H1 (cell line): Measurements from ENCODE around the gene SMURF2. TPM values are rescaled to one million over a fixed set of nuclear protein-coding genes. Genes with fewer than 3 reads are reported as not detected.

Experiments used
- CHD2 ChIP-seq: IDR thresholded peaks from 2 replicates; pipeline ENCODE4 v1.6.1; 2012; ENCODE audit warnings: low read length, improper control_type of control experiment
- TCF12 ChIP-seq: IDR thresholded peaks from 2 replicates; pipeline ENCODE4 v1.6.1; 2011; ENCODE audit warnings: low read depth, mild to moderate bottlenecking, low read length
- polyA plus RNA-seq, 7 experiments: library from polyadenylated mRNA; depleted of rRNA in 3 of 7; stranded (reverse) in 5 of 7; unstranded in 2 of 7; fragments of >200 nt in 5 of 7; fragments of 200-250 nt in 2 of 7; gene quantifications; 1 replicate in 5 of 7; 2 replicates in 1 of 7; 4 replicates in 1 of 7; pipeline versions ENCODE4 v1.2.1 to v1.2.3, GENCODE V29; 2011 to 2013; ENCODE audit warnings: missing spikeins in 2 of 7, mixed read lengths in 2 of 7
- total RNA-seq: library from RNA; stranded (reverse); fragmentation: NEBNext Ultra II Directional; extraction: Animal tissue kit (Norgen Biotek cat#: 25700); gene quantifications from 2 replicates; pipeline ENCODE4 v1.2.1, GENCODE V29; 2021

Gene SMURF2
- total and polyA plus RNA-seq, 2 of the 8 experiments (the other 6 are each of a cell fraction or from before 2014, with no cell fraction given): 7.2 to 29.2 TPM

DNA sequence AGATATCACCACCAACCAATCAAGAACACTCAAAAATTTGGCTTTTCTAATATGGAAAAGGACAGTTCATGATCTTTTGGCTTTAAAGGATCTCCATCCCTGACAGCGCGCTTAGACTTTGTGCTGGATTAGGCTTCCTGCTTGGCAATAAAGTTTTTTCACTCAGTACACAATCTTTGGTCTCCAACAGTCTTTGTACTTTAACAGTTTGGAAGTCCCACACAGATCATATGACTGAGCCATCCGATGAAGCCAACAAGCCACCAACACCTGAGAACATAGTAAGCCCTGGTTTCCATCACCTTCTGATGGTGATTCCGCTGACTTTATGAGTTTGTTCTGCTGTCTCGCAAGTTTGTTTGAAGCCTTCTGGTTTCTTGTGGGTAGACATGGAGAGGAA is 34.3 kb downstream of the SMURF2 start (continued):
- TF ChIP-seq CHD2 (no peak), TCF12 (no peak)
